Kasumi-1 (cell line): ENCODE results near the gene ASTL.
A peak's percentile ranks its signal among the peaks of the same experiment; 100 is the strongest.
"Not testable (repeated sequence)": the region's sequence is repeated elsewhere in the genome, so short reads cannot be mapped to it uniquely, and the experiment has no call there.

Experiments
- DNase-seq, 2 experiments: peaks; one replicate each; lab custom pipeline; 2025; lab: John Stamatoyannopoulos, UW

ASTL gene

DNA sequence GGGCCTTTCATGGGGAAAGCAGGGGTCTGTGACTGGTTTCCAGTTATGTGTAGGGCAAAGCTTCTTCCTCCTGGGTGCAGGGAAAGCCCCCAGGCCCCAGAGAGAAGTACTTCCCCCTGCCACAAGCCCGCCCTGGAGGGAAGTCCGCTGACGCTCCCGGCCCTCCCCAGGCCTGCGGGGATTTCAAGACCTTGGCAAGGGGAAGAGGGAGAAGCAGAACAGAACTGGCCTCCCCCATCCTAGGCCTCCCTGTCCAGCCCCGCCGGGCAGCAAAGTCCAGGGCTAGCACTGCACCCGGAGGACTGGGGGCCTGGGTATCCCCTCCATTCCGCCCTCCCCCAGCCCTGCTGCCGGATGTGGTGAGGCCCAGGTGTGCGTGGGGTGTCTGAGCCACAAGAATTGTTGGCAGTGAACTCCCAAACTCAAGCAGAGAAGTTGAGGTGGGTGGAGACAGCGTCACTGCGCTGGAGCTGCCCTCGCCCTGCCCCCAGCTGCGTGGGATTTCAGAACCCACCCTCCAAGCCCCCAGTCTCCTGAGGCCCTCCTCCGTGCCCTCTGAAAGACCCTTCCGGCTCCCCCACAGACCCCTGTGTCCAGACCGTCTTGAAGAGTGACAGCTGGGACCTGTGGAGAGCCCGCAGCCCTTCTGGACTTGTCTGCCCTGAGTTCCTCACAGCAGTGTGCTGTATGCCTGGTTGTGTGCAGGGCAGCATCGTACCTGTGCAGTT, 8.0 kb upstream of the ASTL start:
- DNase-seq = peak; percentile 76

DNA sequence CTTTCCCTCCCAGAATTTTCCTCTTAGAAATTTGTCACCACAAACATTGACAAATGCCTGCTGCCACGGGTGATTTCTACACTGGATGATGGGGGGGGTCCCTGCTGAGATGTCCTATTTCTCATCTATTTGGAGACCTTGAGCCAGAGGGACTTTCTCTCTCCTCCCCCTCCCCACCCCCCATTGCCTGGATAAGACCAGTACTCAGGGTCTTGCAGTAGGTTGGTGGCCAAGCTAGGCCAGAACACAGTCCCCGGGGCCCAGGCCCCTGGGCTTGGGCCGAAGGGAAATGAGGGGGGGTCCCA, 7.5 kb upstream of the ASTL start:
- no peak for DNase-seq

DNA sequence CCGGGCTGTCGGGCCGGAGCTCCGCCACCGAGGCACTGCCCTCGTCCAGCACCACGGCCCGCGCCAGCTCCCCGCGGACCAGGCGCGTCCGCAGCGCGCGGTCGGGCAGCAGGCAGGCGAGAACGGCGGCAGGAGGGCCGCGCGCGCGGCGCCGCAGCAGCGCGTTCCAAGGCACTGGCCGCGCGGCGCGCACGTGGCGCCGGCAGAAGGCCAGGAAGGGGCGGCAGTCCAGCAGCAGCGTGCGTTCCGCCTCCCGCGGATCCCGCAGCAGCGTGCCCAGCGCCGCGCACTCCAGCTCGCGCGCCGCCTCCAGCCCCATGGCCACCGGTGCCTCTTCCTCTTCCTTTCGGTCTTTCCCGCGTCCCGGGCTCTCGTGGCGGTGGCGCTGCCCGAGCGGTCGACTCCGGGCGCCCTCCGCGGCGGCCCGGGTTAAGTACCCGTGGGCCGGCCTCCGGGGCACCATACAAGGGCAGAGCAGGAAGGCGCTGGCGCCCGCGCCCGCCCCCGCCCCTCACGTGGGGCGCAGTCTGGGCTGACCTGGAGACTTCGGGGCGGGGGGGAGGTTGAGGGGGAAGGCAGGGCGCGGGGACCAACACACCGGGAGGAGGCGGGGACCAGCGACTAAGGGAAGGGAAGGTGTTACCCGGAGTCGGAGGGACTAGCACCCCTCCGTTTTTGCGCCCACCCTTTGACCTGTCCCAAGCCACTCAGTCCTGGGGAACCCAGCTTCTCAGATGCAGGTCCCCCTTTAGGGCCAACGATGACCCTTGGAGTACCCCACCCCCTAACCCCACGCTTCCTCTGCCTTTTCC, 6.9 kb upstream of the ASTL start, which contains the start of gene DUSP2:
Gene DUSP2 (minus strand): TSS at position 405 of the 812 bp plus-strand sequence. CDS start 86 bp downstream, at position 319.
- DNase-seq = peak; percentile 75 to 83

- DNase-seq = peak in 1 of 2 experiments; percentile 17
These were observed 6.3 kb upstream of the ASTL start for GRCh38 chr2:96144481-96145035.

DNA sequence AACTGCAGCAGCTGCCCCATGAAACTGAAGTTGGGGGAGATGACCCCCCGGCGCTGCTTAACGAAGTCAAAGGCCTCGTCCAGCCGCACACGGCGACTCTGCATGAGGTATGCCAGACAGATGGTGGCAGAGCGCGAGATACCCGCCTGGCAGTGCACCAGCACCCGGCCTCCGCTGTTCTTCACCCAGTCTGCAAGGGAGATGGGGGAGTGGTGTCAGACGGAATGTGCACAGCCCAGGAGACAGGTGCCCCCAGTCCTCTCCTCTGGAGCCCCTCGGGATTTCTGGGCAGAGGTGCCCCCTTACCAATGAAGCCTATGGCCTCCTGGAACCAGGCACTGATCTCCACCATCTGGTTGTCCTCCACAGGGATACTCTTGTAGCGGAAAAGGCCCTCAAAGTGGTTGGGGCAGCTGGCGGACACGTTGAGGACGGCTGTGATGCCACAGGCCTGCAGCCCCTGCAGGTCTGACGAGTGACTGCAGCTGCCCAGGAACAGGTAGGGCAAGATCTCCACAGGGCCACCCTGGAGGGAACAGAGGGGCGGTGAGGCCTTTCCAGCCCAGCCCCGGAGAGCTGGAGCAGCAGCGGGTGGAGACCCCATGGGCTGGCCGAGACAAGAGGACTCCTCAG, 5.7 kb upstream of the ASTL start:
- peak in 1 of 2 experiments; percentile 17 for DNase-seq

- no peak for DNase-seq
These were observed 5.0 kb upstream of the ASTL start for GRCh38 chr2:96143231-96143847.

DNA sequence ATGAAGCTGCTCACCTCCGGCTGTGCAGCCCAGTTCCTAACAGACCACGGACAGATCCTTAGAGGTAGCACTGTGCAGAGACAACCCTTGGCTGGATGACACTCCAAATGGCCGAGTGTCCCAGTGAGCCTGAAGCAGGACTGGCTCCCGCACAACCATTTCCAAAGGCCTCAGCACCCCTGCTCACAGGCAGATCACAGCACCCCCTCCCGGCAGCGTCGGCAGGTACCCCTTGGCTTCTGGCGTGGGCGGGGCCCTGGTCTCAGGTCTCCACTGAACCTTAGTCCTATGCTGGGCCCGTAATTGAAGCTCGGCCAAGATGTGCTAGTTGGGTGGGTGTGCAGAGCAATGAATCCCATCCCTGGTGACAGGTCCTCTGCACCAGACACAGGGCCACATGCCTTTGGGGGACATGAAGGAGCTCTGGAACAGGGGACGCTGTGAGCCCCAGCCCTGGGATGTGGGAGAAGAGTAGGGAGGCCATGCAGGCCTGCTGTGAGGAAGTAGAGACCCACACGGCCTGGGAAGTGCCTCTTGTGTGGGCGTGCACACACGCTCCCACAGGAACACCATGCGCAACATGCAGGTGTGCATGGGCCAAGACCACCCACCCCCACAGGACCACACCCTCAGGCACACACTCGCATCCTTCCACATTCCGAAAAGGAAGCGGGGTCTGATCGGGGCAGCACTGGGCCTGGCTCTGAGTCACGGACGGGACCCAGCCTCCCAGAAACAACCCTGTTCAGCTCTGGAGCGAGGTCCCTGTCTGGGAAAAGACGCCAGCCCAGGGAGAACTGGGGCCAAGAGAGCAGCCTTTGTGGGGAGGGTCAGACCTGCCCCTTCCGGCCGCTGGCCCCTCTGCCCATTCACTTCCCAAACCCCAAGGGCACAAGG, 4.2 kb upstream of the ASTL start:
- DNase-seq = no peak

GRCh38 chr2:96141624-96141967, 3.3 kb upstream of the ASTL start:
- DNase-seq = not testable (repeated sequence)

- DNase-seq = no peak
These were observed 2.8 kb upstream of the ASTL start for GRCh38 chr2:96140941-96141623.

GRCh38 chr2:96139181-96139758, 968 bp upstream of the ASTL start:
- no peak for DNase-seq

GRCh38 chr2:96137321-96138178, 752 bp downstream of the ASTL start:
- DNase-seq = no peak

GRCh38 chr2:96136129-96136720, 2.1 kb downstream of the ASTL start:
- DNase-seq = no peak

- no peak for DNase-seq
These were observed 2.7 kb downstream of the ASTL start for GRCh38 chr2:96135621-96136020.

GRCh38 chr2:96135171-96135570, 3.1 kb downstream of the ASTL start:
- DNase-seq = no peak

DNA sequence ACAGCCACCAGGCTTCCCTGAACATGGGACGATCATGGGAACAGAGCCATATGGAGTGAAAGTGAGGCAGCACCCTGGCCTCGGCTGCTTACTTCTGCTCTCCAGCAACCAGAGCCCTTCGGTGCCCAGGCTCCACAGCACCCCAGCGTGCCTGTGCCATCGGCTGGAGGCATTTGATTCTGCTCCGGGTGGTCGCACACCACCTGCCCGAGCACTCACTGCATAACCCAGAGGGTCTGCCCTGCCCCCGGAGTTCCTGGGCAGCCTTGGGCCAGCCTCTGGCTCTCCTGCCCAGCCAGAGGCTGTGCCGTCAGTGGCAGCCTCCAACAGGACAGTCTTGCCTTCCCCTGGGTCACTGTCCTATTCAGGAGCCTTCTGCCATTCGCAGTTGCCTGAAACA, 3.9 kb downstream of the ASTL start:
- no peak for DNase-seq

DNA sequence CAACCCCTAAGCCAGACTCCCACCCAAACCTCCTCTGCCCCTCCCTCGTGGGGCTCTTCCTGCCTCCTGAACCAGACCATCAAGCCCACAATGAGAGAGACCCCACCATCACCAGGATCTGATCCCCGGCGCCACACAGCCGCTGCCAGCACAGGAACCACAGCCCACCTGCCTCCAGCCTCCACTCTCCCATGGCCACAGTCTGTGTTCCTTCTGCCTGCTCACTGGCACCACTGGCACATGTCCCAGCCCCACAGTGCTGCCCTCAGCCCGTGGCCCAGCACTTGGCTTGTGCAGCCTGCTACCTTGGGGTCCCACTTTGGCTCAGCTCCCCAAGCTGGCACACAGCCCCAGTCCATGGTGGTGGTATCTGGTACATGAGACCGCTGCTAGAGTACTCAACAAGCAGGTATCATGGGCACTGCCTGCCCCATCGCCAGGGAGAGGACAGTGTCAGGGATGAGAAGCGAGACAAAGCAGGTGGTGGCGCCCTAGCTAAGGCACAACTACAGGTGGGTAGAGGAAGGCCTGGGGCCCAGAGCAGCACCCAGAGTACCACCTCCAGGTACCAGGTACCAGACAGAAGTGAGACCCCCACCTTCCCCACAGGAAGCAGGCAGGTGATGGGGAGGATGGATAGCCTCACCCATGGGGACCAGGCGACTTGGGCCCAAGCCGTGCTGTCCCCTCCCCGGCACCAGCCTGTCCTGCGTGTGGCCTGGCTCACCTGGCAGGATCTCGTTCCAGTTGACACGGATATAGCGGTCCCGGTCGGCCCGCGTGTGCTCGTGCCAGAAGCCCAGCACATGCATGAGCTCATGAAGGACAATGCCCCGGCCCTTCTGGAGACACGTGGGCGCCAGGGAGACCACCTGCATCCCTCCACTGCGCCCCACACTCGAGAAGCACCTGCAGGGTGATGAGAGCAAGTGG, 6.2 kb downstream of the ASTL start:
- DNase-seq = no peak

- DNase-seq = no peak
These were observed 7.0 kb downstream of the ASTL start for GRCh38 chr2:96131152-96131812.
